Prostate gland (tissue), 2 donors: ENCODE results near the gene CASQ2.

ENCODE experiments used
- POLR2A ChIP-seq: fragments of 450-650 bp; IDR thresholded peaks from one replicate; pipeline ENCODE4 v1.6.1; 2016; ENCODE audit warnings: antibody characterized with exemption, mild to moderate bottlenecking
- POLR2AphosphoS5 ChIP-seq: sonication (generic); formaldehyde crosslinking; IDR thresholded peaks from one replicate; pipeline ENCODE4 v1.6.1; 2017; ENCODE audit warnings: antibody characterized with exemption
- TF ChIP-seq, protein P1 (sequence below), 4 experiments: fragments of 200-600 bp in 2 of 4; fragments of 450-650 bp in 2 of 4; sonication (generic) in 2 of 4; IDR thresholded peaks; 1 replicate in 3 of 4; 2 replicates in 1 of 4; pipeline ENCODE4 v1.5.1; 2016 to 2019; ENCODE audit warnings: antibody characterized with exemption in 4 of 4, mild to moderate bottlenecking in 2 of 4, moderate library complexity in 2 of 4

DNA sequence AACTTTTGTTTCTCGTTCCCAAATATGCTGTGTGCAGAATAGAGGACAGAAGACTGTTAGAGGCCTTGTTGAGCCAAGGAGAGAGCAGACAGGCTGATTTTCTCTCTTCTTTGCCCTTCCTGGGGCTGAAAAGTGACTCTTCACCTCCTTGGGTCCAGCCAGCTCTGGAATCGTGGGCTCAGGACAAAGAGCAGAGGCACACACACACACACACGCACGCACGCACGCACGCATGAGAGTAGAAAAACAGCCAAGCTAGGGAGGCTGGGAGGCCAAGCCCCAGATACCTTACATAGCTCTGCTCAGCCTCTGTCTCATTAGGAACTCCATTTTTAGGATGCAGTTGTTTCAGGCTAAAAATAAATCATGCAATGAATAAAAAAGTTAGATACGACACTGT lies at the start of gene CASQ2:
- no peak for TF ChIP-seq POLR2A
- TF ChIP-seq, protein P1, sequence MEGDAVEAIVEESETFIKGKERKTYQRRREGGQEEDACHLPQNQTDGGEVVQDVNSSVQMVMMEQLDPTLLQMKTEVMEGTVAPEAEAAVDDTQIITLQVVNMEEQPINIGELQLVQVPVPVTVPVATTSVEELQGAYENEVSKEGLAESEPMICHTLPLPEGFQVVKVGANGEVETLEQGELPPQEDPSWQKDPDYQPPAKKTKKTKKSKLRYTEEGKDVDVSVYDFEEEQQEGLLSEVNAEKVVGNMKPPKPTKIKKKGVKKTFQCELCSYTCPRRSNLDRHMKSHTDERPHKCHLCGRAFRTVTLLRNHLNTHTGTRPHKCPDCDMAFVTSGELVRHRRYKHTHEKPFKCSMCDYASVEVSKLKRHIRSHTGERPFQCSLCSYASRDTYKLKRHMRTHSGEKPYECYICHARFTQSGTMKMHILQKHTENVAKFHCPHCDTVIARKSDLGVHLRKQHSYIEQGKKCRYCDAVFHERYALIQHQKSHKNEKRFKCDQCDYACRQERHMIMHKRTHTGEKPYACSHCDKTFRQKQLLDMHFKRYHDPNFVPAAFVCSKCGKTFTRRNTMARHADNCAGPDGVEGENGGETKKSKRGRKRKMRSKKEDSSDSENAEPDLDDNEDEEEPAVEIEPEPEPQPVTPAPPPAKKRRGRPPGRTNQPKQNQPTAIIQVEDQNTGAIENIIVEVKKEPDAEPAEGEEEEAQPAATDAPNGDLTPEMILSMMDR (IDR thresholded peaks at IDR 0.05) = no peak
- no peak for TF ChIP-seq POLR2AphosphoS5
